Smooth muscle cell (in vitro differentiated cells): ENCODE measurements around the gene RBSN. TPM values are rescaled to one million over a fixed set of nuclear protein-coding genes. Genes with fewer than 3 reads are reported as not detected.
A peak's percentile ranks its signal among the peaks of the same experiment; 100 is the strongest.

ENCODE experiments used
- DNase-seq: peaks from one replicate; lab custom pipeline; 2025; ENCODE audit not compliant: unreplicated experiment; lab: John Stamatoyannopoulos, UW
- H2AFZ ChIP-seq: fragments of 200-600 bp; sonication (generic); 2 replicates; pipeline ENCODE4 v1.6.0; 2016; ENCODE audit warnings: antibody characterized with exemption, low read depth, mild to moderate bottlenecking
- H3F3A ChIP-seq: fragments of 200-600 bp; sonication (generic); 2 replicates; pipeline ENCODE4 v1.6.0; 2017; ENCODE audit warnings: antibody characterized with exemption, low read depth
- H3K27ac ChIP-seq: fragments of 200-600 bp; sonication (generic); 2 replicates; pipeline ENCODE4 v1.5.1; 2016; ENCODE audit warnings: low read depth, mild to moderate bottlenecking
- H3K27me3 ChIP-seq: fragments of 200-600 bp; sonication (generic); 2 replicates; pipeline ENCODE4 v1.6.1; 2016; ENCODE audit warnings: low read depth, mild to moderate bottlenecking
- H3K36me3 ChIP-seq: fragments of 200-600 bp; sonication (generic); 2 replicates; pipeline ENCODE4 v1.5.1; 2016; ENCODE audit warnings: low read depth
- H3K4me1 ChIP-seq: fragments of 200-600 bp; sonication (generic); 2 replicates; pipeline ENCODE4 v1.5.1; 2016; ENCODE audit warnings: low read depth
- H3K4me2 ChIP-seq: fragments of 200-600 bp; sonication (generic); 2 replicates; pipeline ENCODE4 v1.6.0; 2016; ENCODE audit warnings: mild to moderate bottlenecking
- H3K4me3 ChIP-seq: fragments of 200-600 bp; sonication (generic); 2 replicates; pipeline ENCODE4 v1.5.1; 2016; ENCODE audit warnings: mild to moderate bottlenecking
- H3K79me2 ChIP-seq: fragments of 200-600 bp; sonication (generic); 2 replicates; pipeline ENCODE4 v1.6.0; 2016; ENCODE audit warnings: low read depth, mild to moderate bottlenecking
- H3K9ac ChIP-seq: fragments of 200-600 bp; sonication (generic); 2 replicates; pipeline ENCODE4 v1.6.0; 2016; ENCODE audit warnings: low read depth
- H3K9me3 ChIP-seq: fragments of 200-600 bp; sonication (generic); replicated peaks from 2 replicates; pipeline ENCODE4 v1.5.1; 2016; ENCODE audit warnings: low read depth
- H4K20me1 ChIP-seq: fragments of 200-600 bp; sonication (generic); 2 replicates; pipeline ENCODE4 v1.6.0; 2016; ENCODE audit warnings: low read depth
- CTCF ChIP-seq: fragments of 200-600 bp; sonication (generic); IDR thresholded peaks from 2 replicates; pipeline ENCODE4 v1.5.1; 2017; ENCODE audit warnings: borderline replicate concordance, mild to moderate bottlenecking, antibody characterized with exemption; ENCODE audit not compliant: insufficient read depth, poor library complexity, severe bottlenecking
- WGBS: methylation state at CpG from one replicate; pipeline ENCODE4 v1.1.7; 2016; ENCODE audit warnings: low lambda C conversion rate; 5-methylcytosine and 5-hydroxymethylcytosine counted together
- polyA plus RNA-seq: library from polyadenylated mRNA; unstranded; fragments of >200 nt; fragmentation: Nextera tagmentation; extraction: Ambion mirVana; gene quantifications from 2 replicates; pipeline ENCODE4 v1.2.1, GENCODE V29; 2016
- total RNA-seq: library from RNA; depleted of rRNA; stranded (reverse); fragments of >200 nt; gene quantifications from 2 replicates; pipeline ENCODE4 v1.2.3, GENCODE V29; 2014

RBSN gene
- total and polyA plus RNA-seq, 2 experiments from 2014 or later: 18.6 to 19.2 TPM

- H3K4me2 ChIP-seq: peak overlapping the region; percentile 53
- H3F3A ChIP-seq: peaks cover 17% of the 10 kb centered on the region
- H3K9ac ChIP-seq: no peak overlapping the region
- peaks cover 4% of the 10 kb centered on the region for H4K20me1 ChIP-seq
- no peaks in the 10 kb centered on the region for H3K27me3 ChIP-seq
- peaks cover 4% of the 10 kb centered on the region for H3K36me3 ChIP-seq
- H3K9me3 ChIP-seq: no peaks in the 10 kb centered on the region
- no peak overlapping the region for H3K4me3 ChIP-seq
- H2AFZ ChIP-seq: no peak overlapping the region
- no peak for DNase-seq
- H3K79me2 ChIP-seq: no peaks in the 10 kb centered on the region
- peak overlapping the region; percentile 71 for H3K27ac ChIP-seq
- TF ChIP-seq CTCF: no peak
- WGBS: 40% methylated on average over 3 of the region's 3 CpGs
- peaks cover 10% of the 10 kb centered on the region for H3K4me1 ChIP-seq
Observed at GRCh38 chr3:15042936-15043335, 56.0 kb downstream of the RBSN start.

- Histone ChIP-seq H3K9me3 (no peaks in the 10 kb centered on the region), H3K9ac (peak overlapping the region; percentile 24), H3F3A (peaks cover 20% of the 10 kb centered on the region), H3K4me2 (peak overlapping the region; percentile 53), H2AFZ (no peak overlapping the region), H3K4me3 (no peak overlapping the region), H3K27ac (peak overlapping the region; percentile 71), H4K20me1 (peaks cover 4% of the 10 kb centered on the region), H3K27me3 (no peaks in the 10 kb centered on the region), H3K4me1 (peaks cover 10% of the 10 kb centered on the region), H3K79me2 (no peaks in the 10 kb centered on the region), H3K36me3 (peaks cover 4% of the 10 kb centered on the region)
- 95% methylated on average over 3 of the region's 3 CpGs for WGBS
- TF ChIP-seq CTCF: no peak
- no peak for DNase-seq
Observed at GRCh38 chr3:15041950-15042349, 57.0 kb downstream of the RBSN start.

GRCh38 chr3:15040844-15041243 is 58.1 kb downstream of the RBSN start:
- Histone ChIP-seq H3F3A (peaks cover 20% of the 10 kb centered on the region), H3K4me1 (peaks cover 10% of the 10 kb centered on the region), H2AFZ (no peak overlapping the region), H4K20me1 (no peaks in the 10 kb centered on the region), H3K9ac (no peak overlapping the region), H3K36me3 (peaks cover 6% of the 10 kb centered on the region), H3K27me3 (no peaks in the 10 kb centered on the region), H3K27ac (peak overlapping the region; percentile 5), H3K79me2 (no peaks in the 10 kb centered on the region), H3K9me3 (no peaks in the 10 kb centered on the region), H3K4me2 (no peak overlapping the region), H3K4me3 (no peak overlapping the region)
- DNase-seq: no peak
- WGBS: 55% methylated on average over 3 of the region's 3 CpGs
- TF ChIP-seq CTCF: no peak

GRCh38 chr3:15038306-15038705 is 60.6 kb downstream of the RBSN start:
- Histone ChIP-seq H3K4me3 (no peak overlapping the region), H3F3A (peaks cover 17% of the 10 kb centered on the region), H2AFZ (no peak overlapping the region), H4K20me1 (no peaks in the 10 kb centered on the region), H3K9me3 (no peaks in the 10 kb centered on the region), H3K4me1 (peaks cover 9% of the 10 kb centered on the region), H3K36me3 (peaks cover 13% of the 10 kb centered on the region), H3K79me2 (no peaks in the 10 kb centered on the region), H3K9ac (no peak overlapping the region), H3K4me2 (no peak overlapping the region), H3K27me3 (no peaks in the 10 kb centered on the region), H3K27ac (no peak overlapping the region)
- 95% methylated on average over 6 of the region's 6 CpGs for WGBS
- no peak for DNase-seq
- no peak for TF ChIP-seq CTCF
